HEK293 (cell line): ENCODE data around the gene CDH8.

Source experiments
- CTCF ChIP-seq: fragments of 450-650 bp; formaldehyde crosslinking; IDR thresholded peaks from 2 replicates; pipeline ENCODE4 v1.5.1; 2016; ENCODE audit warnings: missing biosample characterization, missing genetic modification characterization
- KLF16 ChIP-seq: fragments of 450-650 bp; formaldehyde crosslinking; IDR thresholded peaks from 2 replicates; pipeline ENCODE4 v1.5.1; 2017; ENCODE audit warnings: missing biosample characterization, missing genetic modification characterization
- ZNF138 ChIP-seq: fragments of 450-650 bp; formaldehyde crosslinking; IDR thresholded peaks from 2 replicates; pipeline ENCODE4 v1.5.1; 2016; ENCODE audit warnings: missing biosample characterization, missing genetic modification characterization, borderline replicate concordance
- ZNF362 ChIP-seq: fragments of 450-650 bp; formaldehyde crosslinking; IDR thresholded peaks from 2 replicates; pipeline ENCODE4 v1.5.1; 2016; ENCODE audit warnings: missing biosample characterization, missing genetic modification characterization
- ZNF626 ChIP-seq: fragments of 450-650 bp; sonication (Bioruptor Pico); formaldehyde crosslinking; IDR thresholded peaks from 2 replicates; pipeline ENCODE4 v1.5.1; 2018; ENCODE audit warnings: missing biosample characterization, missing genetic modification characterization, inconsistent platforms

GRCh38 chr16:62068747-62069146, 32.5 kb upstream of the CDH8 start:
- TF ChIP-seq CTCF (tag by site-specific recombination) (no peak), ZNF138 (tag by site-specific recombination) (no peak), KLF16 (tag by site-specific recombination) (no peak), ZNF362 (tag by site-specific recombination) (no peak), ZNF626 (tag by site-specific recombination) (no peak)
